GM12865 (cell line): ENCODE data around the gene ATG4B.

Experiments used
- DNase-seq: peaks from one replicate; pipeline ENCODE4 v3.0.0; 2010; ENCODE audit warnings: low read depth
- H3K4me3 ChIP-seq: 2 replicates; pipeline ENCODE4 v1.5.1; 2011; ENCODE audit warnings: mild to moderate bottlenecking, low read depth, low read length, control low read depth
- TF ChIP-seq, protein P1 (sequence below): IDR thresholded peaks from 2 replicates; pipeline ENCODE4 v1.5.1; 2011; ENCODE audit warnings: low read length, control low read depth, low read depth, inconsistent platforms; ENCODE audit not compliant: insufficient read depth; ENCODE audit errors: missing control alignments

Gene ATG4B

DNA sequence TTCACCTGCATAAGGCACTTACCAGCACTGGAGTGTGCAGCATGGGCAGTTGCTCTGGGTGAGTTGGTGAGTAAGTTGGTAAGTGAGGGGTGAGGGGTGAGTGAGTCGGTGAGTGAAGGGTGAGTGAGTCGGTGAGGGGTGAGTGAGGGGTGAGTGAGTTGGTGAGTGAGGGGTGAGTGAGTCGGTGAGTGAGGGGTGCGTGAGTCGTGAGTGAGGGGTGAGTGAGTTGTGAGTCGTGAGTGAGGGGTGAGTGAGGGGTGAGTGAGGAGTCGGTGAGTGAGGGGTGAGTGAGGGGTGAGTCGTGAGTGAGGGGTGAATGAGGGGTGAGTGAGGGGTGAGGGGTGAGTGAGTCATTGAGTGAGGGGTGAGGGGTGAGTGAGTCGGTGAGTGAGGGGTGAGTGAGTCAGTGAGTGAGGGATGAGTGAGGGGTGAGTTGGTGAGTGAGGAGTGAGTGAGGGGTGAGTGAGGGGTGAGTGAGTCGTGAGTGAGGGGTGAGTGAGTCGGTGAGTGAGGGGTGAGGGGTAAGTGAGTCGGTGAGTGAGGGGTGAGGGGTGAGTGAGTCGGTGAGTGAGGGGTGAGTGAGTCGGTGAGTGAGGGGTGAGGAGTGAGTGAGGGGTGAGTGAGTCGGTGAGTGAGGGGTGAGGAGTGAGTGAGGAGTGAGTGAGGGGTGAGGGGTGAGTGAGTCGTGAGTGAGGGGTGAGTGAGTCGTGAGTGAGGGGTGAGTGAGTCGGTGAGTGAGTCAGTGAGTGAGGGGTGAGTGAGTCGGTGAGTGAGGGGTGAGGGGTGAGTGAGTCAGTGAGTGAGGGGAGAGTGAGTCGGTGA, 17.7 kb upstream of the ATG4B start:
- TF ChIP-seq, protein P1, sequence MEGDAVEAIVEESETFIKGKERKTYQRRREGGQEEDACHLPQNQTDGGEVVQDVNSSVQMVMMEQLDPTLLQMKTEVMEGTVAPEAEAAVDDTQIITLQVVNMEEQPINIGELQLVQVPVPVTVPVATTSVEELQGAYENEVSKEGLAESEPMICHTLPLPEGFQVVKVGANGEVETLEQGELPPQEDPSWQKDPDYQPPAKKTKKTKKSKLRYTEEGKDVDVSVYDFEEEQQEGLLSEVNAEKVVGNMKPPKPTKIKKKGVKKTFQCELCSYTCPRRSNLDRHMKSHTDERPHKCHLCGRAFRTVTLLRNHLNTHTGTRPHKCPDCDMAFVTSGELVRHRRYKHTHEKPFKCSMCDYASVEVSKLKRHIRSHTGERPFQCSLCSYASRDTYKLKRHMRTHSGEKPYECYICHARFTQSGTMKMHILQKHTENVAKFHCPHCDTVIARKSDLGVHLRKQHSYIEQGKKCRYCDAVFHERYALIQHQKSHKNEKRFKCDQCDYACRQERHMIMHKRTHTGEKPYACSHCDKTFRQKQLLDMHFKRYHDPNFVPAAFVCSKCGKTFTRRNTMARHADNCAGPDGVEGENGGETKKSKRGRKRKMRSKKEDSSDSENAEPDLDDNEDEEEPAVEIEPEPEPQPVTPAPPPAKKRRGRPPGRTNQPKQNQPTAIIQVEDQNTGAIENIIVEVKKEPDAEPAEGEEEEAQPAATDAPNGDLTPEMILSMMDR, result no peak

GRCh38 chr2:241620419-241620769, 17.1 kb upstream of the ATG4B start:
- no peak for DNase-seq
- no peak overlapping the region for H3K4me3 ChIP-seq
- TF ChIP-seq, protein P1, result no peak

More for the DNA sequence above, 17.7 kb upstream of the ATG4B start:
- H3K4me3 ChIP-seq, result no peak overlapping the region
- no peak for DNase-seq

DNA sequence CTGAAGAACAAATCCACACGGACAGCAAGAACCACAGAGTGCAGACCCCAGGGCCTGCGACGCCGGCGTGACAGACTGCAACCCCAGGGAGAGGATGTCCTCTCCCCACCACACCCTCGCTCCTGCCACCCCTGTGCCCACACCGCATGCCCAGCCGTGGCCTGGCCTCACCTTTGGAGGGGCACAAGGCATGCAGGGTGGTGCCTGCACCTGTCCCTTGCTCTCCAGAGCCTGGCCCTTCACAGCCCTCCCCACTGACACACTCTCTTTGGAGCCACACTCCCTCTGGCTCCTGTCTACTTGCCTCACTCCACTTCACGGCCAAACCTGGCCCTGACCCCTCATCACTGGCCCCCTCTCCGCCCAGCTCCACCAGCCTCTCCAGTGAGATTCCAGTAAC, 9.8 kb upstream of the ATG4B start:
- no peak for DNase-seq
- no peak overlapping the region for H3K4me3 ChIP-seq
- TF ChIP-seq, protein P1, result no peak

DNA sequence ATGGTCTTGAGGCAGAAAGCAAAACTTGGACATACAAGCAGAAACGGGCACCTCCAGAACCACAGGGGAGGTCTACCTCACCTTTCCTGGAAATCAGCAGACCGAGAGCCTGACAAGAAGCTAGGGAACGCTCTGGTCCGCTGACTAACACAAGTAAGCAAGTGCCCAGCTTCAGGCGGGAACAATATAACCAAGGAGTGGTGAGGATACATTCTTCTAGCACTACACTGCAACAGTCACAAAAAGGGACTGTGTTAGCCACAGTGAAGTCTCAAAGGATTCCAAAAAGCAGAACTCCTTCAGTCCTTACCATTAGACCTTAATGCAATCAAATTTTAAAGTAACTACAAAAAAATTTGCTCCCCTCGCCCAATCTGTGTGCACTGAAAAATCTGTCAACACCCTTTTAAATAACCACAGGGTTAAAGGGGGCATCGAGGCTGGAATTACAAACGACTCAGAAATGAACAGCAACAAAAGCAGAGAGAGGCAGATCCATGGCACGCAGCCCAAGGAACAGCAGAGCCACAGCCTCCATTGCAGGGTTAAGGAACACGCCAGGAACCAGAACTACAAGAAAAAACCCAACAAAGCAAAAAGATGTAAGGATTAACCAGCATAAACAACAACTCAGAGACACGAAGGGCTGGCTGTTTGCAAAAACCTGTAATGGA, 7.6 kb upstream of the ATG4B start:
- no peak for DNase-seq
- TF ChIP-seq, protein P1, result no peak
- H3K4me3 ChIP-seq, result no peak overlapping the region

DNA sequence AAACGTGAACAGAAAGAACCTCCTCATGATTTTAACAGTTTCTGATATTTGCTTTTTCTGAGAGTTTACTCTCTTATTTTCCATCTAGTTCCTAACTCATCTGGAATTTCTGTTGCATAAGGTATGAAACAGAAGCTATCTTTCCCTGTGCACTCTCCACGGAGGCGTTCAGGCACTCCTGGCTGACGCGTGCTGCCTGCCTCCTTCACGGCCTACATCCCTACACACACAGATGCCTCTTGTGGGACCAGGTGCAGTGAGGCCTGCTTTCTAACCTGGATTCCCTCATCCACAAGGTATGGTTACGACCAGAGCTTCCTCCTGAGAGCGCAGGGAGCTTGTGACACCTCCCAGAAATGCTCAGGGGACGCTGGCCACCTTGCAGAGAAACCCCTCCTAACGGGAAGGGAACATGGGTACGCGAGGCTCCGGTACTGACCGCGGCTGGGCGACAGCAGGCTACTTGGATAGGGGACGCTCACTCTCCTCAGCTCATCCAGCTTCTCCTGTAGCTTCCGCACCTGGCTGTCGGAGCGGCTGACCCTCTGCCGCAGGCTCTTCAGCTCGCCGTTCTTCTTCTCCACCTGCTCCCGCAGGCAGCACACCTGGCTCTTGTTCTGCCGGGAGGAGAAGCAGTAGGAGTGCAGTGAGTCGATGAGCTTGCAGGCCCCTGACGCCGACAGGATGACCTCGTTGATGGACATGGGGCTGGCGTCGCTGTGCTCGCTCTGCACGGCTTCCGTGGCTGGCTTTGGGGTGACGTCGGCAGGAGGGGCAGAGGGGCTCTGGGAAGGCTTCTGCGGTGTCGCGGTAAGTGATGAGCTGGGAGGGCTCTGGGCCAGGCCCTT, 4.8 kb upstream of the ATG4B start:
- DNase-seq, result no peak
- H3K4me3 ChIP-seq, result no peak overlapping the region
- TF ChIP-seq, protein P1, result no peak

DNA sequence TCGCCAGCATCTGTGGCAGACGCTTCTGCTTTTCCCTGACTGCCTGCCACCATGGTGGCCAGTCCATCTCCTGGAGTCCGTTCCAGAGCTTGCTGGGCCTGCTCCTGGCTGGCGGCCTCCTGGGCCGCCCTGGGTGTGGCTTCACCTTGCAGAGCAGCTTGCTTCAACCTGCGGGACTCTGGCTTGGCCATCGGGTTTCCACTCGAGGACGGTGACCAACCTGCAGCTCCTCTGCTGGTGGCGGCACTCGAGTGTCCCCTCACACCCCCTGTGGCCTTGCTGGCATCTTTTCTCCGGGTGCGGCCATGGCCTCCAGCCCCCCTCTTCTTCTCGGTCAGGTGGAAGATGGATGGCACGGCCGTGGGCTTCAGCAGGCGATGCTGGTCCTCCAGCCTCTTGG, 3.9 kb upstream of the ATG4B start:
- H3K4me3 ChIP-seq, result no peak overlapping the region
- DNase-seq, result no peak
- TF ChIP-seq, protein P1, result no peak
